ENCODE results near the gene HMGCR.

Gene HMGCR

GRCh38 chr5:75380099-75380498 lies 43.1 kb downstream of the HMGCR start:
- no peak for DNase-seq (ENCODE audit: low read depth)
- no peak overlapping the region for H3K4me3 ChIP-seq (ENCODE audit: low read depth, low read length)
- TF ChIP-seq MYC (IDR thresholded peaks at IDR 0.05; ENCODE audit: low read depth, low read length) (no peak), MAX (IDR thresholded peaks at IDR 0.05; ENCODE audit: low read depth, low read length) (no peak), POLR2A (IDR thresholded peaks at IDR 0.05; ENCODE audit: extremely low read depth, insufficient read length) (no peak), CTCF (IDR thresholded peaks at IDR 0.05; ENCODE audit: low read depth, low read length) (no peak)

- H3K4me3 ChIP-seq (ENCODE audit: low read depth, low read length), result no peak overlapping the region
- DNase-seq (ENCODE audit: low read depth), result peak; percentile 61
- TF ChIP-seq CTCF (IDR thresholded peaks at IDR 0.05; ENCODE audit: low read depth, low read length) (no peak), MYC (IDR thresholded peaks at IDR 0.05; ENCODE audit: low read depth, low read length) (no peak), POLR2A (IDR thresholded peaks at IDR 0.05; ENCODE audit: extremely low read depth, insufficient read length) (no peak), MAX (IDR thresholded peaks at IDR 0.05; ENCODE audit: low read depth, low read length) (no peak)
Observed at GRCh38 chr5:75381456-75381855, 44.4 kb downstream of the HMGCR start.

- TF ChIP-seq CTCF (IDR thresholded peaks at IDR 0.05; ENCODE audit: low read depth, low read length) (no peak), MYC (IDR thresholded peaks at IDR 0.05; ENCODE audit: low read depth, low read length) (no peak), POLR2A (IDR thresholded peaks at IDR 0.05; ENCODE audit: extremely low read depth, insufficient read length) (no peak), MAX (IDR thresholded peaks at IDR 0.05; ENCODE audit: low read depth, low read length) (no peak)
- no peak overlapping the region for H3K4me3 ChIP-seq (ENCODE audit: low read depth, low read length)
- DNase-seq (ENCODE audit: low read depth), result no peak
Observed at GRCh38 chr5:75384218-75384617, 47.2 kb downstream of the HMGCR start.

- no peak overlapping the region for H3K4me3 ChIP-seq (ENCODE audit: low read depth, low read length)
- DNase-seq (ENCODE audit: low read depth), result no peak
- no peak for TF ChIP-seq CTCF (IDR thresholded peaks at IDR 0.05; ENCODE audit: low read depth, low read length)
- no peak for TF ChIP-seq MYC (IDR thresholded peaks at IDR 0.05; ENCODE audit: low read depth, low read length)
- no peak for TF ChIP-seq POLR2A (IDR thresholded peaks at IDR 0.05; ENCODE audit: extremely low read depth, insufficient read length)
- TF ChIP-seq MAX (IDR thresholded peaks at IDR 0.05; ENCODE audit: low read depth, low read length), result no peak
Observed at GRCh38 chr5:75387806-75388205, 50.8 kb downstream of the HMGCR start.

- TF ChIP-seq POLR2A (IDR thresholded peaks at IDR 0.05; ENCODE audit: extremely low read depth, insufficient read length) (no peak), CTCF (IDR thresholded peaks at IDR 0.05; ENCODE audit: low read depth, low read length) (no peak), MAX (IDR thresholded peaks at IDR 0.05; ENCODE audit: low read depth, low read length) (no peak), MYC (IDR thresholded peaks at IDR 0.05; ENCODE audit: low read depth, low read length) (no peak)
- no peak overlapping the region for H3K4me3 ChIP-seq (ENCODE audit: low read depth, low read length)
- DNase-seq (ENCODE audit: low read depth), result no peak
Observed at GRCh38 chr5:75389430-75389829, 52.4 kb downstream of the HMGCR start.

GRCh38 chr5:75395277-75395676 lies 58.3 kb downstream of the HMGCR start:
- DNase-seq (ENCODE audit: low read depth), result no peak
- TF ChIP-seq MYC (IDR thresholded peaks at IDR 0.05; ENCODE audit: low read depth, low read length) (no peak), MAX (IDR thresholded peaks at IDR 0.05; ENCODE audit: low read depth, low read length) (no peak), CTCF (IDR thresholded peaks at IDR 0.05; ENCODE audit: low read depth, low read length) (no peak), POLR2A (IDR thresholded peaks at IDR 0.05; ENCODE audit: extremely low read depth, insufficient read length) (no peak)
- no peak overlapping the region for H3K4me3 ChIP-seq (ENCODE audit: low read depth, low read length)
